ENCODE results near the gene SMYD3. TPM values are rescaled to one million over a fixed set of nuclear protein-coding genes. Genes with fewer than 3 reads are reported as not detected.

Gene SMYD3
- total and polyA plus RNA-seq, 9 donors = 10.8 to 24.0 (median 13.7) TPM

GRCh38 chr1:246549665-246550064 is 42.6 kb upstream of the SMYD3 start:
- DNase-seq = no peak
- Histone ChIP-seq H3K27ac (no peak overlapping the region), H3K27me3 (no peaks in the 10 kb centered on the region), H3K4me3 (no peak overlapping the region), H3K9me3 (no peaks in the 10 kb centered on the region), H3K36me3 (no peaks in the 10 kb centered on the region), H3K4me1 (ENCODE audit: insufficient read depth) (no peaks in the 10 kb centered on the region)
- intact Hi-C loops (cut with DNase I) = no loop called here
- no peak for TF ChIP-seq EP300 (IDR thresholded peaks at IDR 0.05)
- TF ChIP-seq, protein P1, sequence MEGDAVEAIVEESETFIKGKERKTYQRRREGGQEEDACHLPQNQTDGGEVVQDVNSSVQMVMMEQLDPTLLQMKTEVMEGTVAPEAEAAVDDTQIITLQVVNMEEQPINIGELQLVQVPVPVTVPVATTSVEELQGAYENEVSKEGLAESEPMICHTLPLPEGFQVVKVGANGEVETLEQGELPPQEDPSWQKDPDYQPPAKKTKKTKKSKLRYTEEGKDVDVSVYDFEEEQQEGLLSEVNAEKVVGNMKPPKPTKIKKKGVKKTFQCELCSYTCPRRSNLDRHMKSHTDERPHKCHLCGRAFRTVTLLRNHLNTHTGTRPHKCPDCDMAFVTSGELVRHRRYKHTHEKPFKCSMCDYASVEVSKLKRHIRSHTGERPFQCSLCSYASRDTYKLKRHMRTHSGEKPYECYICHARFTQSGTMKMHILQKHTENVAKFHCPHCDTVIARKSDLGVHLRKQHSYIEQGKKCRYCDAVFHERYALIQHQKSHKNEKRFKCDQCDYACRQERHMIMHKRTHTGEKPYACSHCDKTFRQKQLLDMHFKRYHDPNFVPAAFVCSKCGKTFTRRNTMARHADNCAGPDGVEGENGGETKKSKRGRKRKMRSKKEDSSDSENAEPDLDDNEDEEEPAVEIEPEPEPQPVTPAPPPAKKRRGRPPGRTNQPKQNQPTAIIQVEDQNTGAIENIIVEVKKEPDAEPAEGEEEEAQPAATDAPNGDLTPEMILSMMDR (IDR thresholded peaks at IDR 0.05) = no peak
- WGBS, 3 donors = 28 to 52% (median 32%) methylated on average over 4 of the region's 4 CpGs

- no peak for TF ChIP-seq POLR2A (IDR thresholded peaks at IDR 0.05)
- TF ChIP-seq, protein P1 (IDR thresholded peaks at IDR 0.05) = no peak
- no peak for TF ChIP-seq EP300 (IDR thresholded peaks at IDR 0.05)
- Histone ChIP-seq H3K27ac (no peak overlapping the region), H3K9me3 (no peaks in the 10 kb centered on the region), H3K4me3 (no peak overlapping the region), H3K4me1 (ENCODE audit: insufficient read depth) (no peaks in the 10 kb centered on the region), H3K27me3 (no peaks in the 10 kb centered on the region), H3K36me3 (no peaks in the 10 kb centered on the region)
- intact Hi-C loops (cut with DNase I) = no loop called here
- no peak for DNase-seq
- 92 to 100% (median 99%) methylated on average over 1 of the region's 1 CpG for WGBS, 3 donors
These were observed 36.9 kb upstream of the SMYD3 start for GRCh38 chr1:246544001-246544400.

DNA sequence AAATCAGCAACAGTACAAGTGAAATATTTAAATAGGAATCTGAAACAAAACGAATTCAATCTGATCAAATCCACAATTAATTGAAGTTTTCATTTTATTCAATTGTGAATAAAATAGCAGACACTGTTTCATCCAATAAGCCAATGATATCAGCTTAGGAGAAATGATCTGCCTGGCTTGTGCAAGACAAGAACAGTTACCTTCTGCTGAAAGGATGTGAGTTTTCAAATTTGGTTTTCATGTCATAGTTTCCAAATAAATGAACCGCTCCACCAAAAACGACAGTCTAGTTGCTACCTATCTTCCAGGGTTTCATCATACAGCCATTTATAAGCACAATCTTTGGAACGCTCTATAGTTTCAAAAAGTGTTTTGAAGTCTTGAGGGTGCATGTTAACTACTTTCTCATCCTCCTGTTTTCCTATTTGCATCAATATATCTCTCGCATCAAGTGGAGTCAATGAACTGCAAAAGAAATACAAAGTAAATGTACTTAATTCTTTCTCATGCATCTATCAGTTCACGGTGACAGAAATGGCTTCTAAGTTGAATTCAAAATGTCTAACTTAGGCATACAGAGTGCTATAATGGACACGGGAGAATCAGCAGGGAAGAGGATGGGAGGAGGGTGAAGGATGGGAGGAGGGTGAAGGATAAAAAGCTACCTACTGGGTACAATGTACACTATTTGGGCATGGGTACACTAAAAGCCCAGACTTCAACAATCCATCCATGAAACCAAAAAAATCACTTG is 33.8 kb upstream of the SMYD3 start:
- Histone ChIP-seq H3K36me3 (no peaks in the 10 kb centered on the region), H3K27me3 (no peaks in the 10 kb centered on the region), H3K27ac (no peak overlapping the region), H3K4me1 (ENCODE audit: insufficient read depth) (no peaks in the 10 kb centered on the region), H3K4me3 (no peak overlapping the region), H3K9me3 (no peaks in the 10 kb centered on the region)
- no peak for DNase-seq
- TF ChIP-seq POLR2A (IDR thresholded peaks at IDR 0.05) (no peak), EP300 (IDR thresholded peaks at IDR 0.05) (no peak)
- TF ChIP-seq, protein P1 (IDR thresholded peaks at IDR 0.05) = no peak
- intact Hi-C loops (cut with DNase I) = no loop called here
- 84 to 87% (median 84%) methylated on average over 7 of the region's 7 CpGs for WGBS, 3 donors

- intact Hi-C loops (cut with DNase I) = no loop called here
- Histone ChIP-seq H3K4me1 (ENCODE audit: insufficient read depth) (no peaks in the 10 kb centered on the region), H3K36me3 (no peaks in the 10 kb centered on the region), H3K27me3 (no peaks in the 10 kb centered on the region), H3K27ac (no peak overlapping the region), H3K9me3 (no peaks in the 10 kb centered on the region), H3K4me3 (no peak overlapping the region)
- TF ChIP-seq, protein P1 (IDR thresholded peaks at IDR 0.05) = no peak
- TF ChIP-seq EP300 (IDR thresholded peaks at IDR 0.05) = no peak
- TF ChIP-seq POLR2A (IDR thresholded peaks at IDR 0.05) = no peak
- 91 to 97% (median 91%) methylated on average over 3 of the region's 3 CpGs for WGBS, 3 donors
- no peak for DNase-seq
These were observed 30.8 kb upstream of the SMYD3 start for GRCh38 chr1:246537887-246538286.
